ENCODE results near the gene SBK3.
A peak's percentile ranks its signal among the peaks of the same experiment; 100 is the strongest.

Gene SBK3

DNA sequence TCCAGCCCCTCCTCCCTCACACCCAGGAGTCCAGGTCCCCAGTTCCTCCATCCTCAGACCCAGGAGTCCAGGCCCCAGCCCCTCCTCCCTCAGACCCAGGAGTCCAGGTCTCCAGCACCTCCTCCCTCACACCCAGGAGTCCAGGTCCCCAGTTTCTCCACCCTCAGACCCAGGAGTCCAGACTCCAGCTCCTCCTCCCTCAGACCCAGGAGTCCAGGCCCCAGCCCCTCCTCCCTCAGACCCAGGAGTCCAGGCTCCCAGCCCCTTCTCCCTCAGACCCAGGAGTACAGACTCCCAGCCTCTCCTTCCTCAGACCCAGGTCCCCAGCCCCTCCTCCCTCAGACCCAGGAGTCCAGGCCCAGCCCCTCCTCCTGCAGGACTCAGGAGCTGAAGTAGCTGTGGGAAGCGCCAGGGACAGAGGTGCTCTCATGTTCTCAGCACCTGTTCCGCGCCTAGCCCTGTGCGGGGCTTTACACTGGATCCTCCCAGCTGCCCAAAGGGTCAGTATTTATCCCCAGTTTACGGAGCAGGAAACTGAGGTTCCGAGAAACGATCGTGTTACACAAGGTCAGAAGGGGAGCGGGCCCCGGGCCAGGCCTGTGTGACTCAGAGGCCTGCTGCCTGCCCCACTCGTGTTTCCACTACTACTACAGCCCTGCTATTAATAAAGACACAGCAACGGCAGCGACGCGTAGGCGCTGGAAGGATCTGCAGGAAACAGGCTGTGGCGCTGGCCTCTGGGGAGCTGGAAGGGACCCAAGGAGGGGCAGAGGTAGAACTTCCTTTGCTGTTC lies 1.7 kb upstream of the SBK3 start:
- TF ChIP-seq, protein P1, sequence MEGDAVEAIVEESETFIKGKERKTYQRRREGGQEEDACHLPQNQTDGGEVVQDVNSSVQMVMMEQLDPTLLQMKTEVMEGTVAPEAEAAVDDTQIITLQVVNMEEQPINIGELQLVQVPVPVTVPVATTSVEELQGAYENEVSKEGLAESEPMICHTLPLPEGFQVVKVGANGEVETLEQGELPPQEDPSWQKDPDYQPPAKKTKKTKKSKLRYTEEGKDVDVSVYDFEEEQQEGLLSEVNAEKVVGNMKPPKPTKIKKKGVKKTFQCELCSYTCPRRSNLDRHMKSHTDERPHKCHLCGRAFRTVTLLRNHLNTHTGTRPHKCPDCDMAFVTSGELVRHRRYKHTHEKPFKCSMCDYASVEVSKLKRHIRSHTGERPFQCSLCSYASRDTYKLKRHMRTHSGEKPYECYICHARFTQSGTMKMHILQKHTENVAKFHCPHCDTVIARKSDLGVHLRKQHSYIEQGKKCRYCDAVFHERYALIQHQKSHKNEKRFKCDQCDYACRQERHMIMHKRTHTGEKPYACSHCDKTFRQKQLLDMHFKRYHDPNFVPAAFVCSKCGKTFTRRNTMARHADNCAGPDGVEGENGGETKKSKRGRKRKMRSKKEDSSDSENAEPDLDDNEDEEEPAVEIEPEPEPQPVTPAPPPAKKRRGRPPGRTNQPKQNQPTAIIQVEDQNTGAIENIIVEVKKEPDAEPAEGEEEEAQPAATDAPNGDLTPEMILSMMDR (IDR thresholded peaks at IDR 0.05; ENCODE audit: borderline replicate concordance, control extremely low read depth, extremely low read depth, insufficient read depth, missing control alignments): no peak
- in situ Hi-C loops (cut with MboI; ENCODE audit: low sequenced_read_pairs, unreplicated experiment): no loop called here
- DNase-seq (ENCODE audit: low spot score): peak; percentile 36

DNA sequence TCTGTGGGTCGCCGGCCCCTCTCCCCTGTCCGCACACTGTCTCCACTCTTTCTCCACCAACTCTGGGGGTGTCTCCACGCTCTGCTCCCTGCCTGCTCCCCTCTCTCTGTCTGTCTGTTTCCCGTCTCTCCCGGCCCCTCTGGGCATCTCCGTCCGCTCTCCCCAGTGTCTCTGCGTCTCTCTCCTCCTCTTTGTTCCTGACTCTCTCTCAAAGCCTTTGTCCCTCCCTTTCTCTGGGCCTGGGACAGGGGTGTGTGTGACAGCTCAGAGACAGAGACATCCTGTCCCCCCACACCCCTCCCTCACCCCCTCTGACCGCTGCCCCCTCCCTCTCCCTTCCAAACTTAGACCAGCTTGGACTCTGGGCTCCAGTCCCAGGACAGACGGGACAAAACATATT lies 668 bp upstream of the SBK3 start:
- DNase-seq (ENCODE audit: low spot score): peak; percentile 30
- in situ Hi-C loops (cut with MboI; ENCODE audit: low sequenced_read_pairs, unreplicated experiment): no loop called here
- TF ChIP-seq, protein P1 (IDR thresholded peaks at IDR 0.05; ENCODE audit: borderline replicate concordance, control extremely low read depth, extremely low read depth, insufficient read depth, missing control alignments): no peak

DNA sequence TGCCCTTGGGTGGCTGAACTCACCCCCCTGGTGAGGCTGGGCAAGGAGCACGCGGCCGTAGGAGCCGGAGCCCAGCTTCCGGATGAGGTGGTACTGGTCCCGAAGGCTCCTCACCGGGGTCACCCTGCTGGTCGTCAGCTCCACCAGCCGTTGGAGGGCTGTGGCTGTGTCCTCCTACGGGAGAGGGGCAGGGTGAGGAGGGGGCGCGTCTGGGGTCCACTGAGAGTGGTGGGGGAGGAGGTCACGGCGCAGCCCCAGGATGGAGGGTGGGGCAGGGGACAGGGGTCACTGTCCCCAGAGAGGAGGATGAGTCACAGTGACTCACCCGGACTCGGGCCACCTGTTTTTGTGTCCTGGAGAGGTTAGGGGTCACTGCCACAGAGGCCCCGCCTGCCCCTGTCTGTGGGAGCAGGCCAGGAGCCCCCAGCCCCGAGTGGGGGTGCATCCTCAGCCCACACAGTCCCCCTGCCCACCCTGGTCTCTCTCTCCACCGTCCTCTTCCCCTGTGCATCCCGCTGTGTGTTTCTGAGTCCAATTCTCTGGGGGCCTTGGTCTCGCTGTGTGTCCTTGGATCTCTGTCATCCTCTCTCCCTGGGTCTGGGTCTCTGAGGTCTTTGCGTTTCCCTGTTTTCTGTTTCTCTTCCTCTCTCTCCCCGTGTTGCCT lies 435 bp downstream of the SBK3 start:
- in situ Hi-C loops (cut with MboI; ENCODE audit: low sequenced_read_pairs, unreplicated experiment): no loop called here
- DNase-seq (ENCODE audit: low spot score): peak; percentile 31
- TF ChIP-seq, protein P1 (IDR thresholded peaks at IDR 0.05; ENCODE audit: borderline replicate concordance, control extremely low read depth, extremely low read depth, insufficient read depth, missing control alignments): no peak

DNA sequence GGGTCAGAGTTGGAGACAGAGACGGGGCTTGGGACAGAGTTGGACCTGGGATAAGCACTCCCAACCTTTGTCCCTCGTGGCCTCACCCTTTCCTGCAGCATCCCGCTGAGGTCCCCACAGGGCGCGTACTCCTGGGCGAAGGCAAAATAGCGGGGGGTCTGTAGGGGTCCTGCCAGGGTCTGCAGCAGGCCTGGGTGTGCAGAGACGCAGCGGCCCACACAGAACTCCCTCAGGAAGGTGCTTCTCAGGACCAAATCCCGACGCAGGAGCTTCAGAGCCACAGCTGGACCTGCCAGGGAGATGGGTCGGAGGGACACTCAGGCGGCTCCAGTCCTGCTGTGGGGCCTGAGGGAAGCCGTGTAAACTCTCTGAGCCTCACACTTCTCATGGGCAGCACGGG lies 1.3 kb downstream of the SBK3 start:
- in situ Hi-C loops (cut with MboI; ENCODE audit: low sequenced_read_pairs, unreplicated experiment): no loop called here
- TF ChIP-seq, protein P1 (IDR thresholded peaks at IDR 0.05; ENCODE audit: borderline replicate concordance, control extremely low read depth, extremely low read depth, insufficient read depth, missing control alignments): no peak
- no peak for DNase-seq (ENCODE audit: low spot score)

DNA sequence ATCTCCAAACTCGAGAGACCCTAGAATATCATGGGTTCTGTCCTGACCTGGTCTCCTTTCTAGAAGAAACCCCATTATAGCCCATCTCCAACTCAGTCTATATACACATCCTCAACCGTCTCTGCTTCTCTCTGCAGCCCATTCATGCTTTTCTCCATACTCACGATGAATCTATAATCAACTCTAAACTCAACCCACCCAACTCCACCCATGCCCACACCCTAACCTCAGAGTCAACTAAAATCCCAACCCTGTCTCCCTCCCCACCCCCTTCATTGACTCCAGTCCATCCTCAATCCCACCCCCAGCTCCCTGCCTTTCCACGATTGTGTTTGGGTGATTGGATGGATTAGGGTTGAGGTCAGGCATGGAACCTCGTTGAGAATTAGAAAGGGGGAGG lies 1.8 kb downstream of the SBK3 start:
- DNase-seq (ENCODE audit: low spot score): peak; percentile 13
- TF ChIP-seq, protein P1 (IDR thresholded peaks at IDR 0.05; ENCODE audit: borderline replicate concordance, control extremely low read depth, extremely low read depth, insufficient read depth, missing control alignments): no peak
- in situ Hi-C loops (cut with MboI; ENCODE audit: low sequenced_read_pairs, unreplicated experiment): no loop called here

- in situ Hi-C loops (cut with MboI; ENCODE audit: low sequenced_read_pairs, unreplicated experiment): no loop called here
- DNase-seq (ENCODE audit: low spot score): no peak
- TF ChIP-seq, protein P1 (IDR thresholded peaks at IDR 0.05; ENCODE audit: borderline replicate concordance, control extremely low read depth, extremely low read depth, insufficient read depth, missing control alignments): no peak
Observed at GRCh38 chr19:55542292-55542855, 3.0 kb downstream of the SBK3 start.

All from GM13976 (cell line).